ENCODE results near the gene CSNK2A3.

The CSNK2A3 gene

DNA sequence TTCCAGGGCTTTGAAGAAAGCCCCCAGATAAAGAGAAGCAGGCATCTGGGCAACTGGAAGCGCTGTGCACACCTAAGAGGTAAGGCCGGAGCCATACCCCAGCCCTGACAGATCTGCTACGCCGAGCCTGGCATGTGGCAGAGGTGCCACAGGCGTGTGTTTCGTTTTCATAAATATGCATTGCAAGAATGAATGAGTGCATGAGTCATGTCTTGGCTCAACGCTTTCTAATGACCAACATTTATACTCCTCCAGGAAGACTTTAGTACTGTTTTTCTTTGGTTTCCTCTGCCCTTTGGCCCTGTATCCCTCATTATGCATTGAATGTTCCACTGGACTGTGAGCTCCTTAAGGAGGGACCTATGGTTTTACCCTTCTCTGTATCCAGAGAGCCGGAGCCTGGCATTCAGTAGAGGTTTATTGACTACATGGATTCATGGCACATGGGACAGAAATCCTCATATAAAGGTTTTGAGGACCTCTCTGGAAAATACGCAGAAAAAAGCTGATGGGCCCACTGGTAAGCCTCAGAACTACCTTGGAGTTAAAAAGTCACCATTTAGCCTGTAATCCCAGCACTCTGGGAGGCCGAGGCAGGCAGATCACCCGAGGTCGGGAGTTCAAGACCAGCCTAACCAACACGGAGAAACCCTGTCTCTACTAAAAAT, 38.9 kb upstream of the CSNK2A3 start:
- TF ChIP-seq, protein P1, sequence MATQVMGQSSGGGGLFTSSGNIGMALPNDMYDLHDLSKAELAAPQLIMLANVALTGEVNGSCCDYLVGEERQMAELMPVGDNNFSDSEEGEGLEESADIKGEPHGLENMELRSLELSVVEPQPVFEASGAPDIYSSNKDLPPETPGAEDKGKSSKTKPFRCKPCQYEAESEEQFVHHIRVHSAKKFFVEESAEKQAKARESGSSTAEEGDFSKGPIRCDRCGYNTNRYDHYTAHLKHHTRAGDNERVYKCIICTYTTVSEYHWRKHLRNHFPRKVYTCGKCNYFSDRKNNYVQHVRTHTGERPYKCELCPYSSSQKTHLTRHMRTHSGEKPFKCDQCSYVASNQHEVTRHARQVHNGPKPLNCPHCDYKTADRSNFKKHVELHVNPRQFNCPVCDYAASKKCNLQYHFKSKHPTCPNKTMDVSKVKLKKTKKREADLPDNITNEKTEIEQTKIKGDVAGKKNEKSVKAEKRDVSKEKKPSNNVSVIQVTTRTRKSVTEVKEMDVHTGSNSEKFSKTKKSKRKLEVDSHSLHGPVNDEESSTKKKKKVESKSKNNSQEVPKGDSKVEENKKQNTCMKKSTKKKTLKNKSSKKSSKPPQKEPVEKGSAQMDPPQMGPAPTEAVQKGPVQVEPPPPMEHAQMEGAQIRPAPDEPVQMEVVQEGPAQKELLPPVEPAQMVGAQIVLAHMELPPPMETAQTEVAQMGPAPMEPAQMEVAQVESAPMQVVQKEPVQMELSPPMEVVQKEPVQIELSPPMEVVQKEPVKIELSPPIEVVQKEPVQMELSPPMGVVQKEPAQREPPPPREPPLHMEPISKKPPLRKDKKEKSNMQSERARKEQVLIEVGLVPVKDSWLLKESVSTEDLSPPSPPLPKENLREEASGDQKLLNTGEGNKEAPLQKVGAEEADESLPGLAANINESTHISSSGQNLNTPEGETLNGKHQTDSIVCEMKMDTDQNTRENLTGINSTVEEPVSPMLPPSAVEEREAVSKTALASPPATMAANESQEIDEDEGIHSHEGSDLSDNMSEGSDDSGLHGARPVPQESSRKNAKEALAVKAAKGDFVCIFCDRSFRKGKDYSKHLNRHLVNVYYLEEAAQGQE (IDR thresholded peaks at IDR 0.05; ENCODE audit: insufficient read depth in 1 of 2, low read depth in 2 of 2, low read length in 2 of 2) = peak in 1 of 2 experiments; percentile 26; a peak in 1 of 4 replicates
- peak; percentile 48; the same call in 1 of the 2 replicates for TF ChIP-seq SIN3A (IDR thresholded peaks at IDR 0.05; ENCODE audit: borderline replicate concordance, insufficient read depth, low read length)
- no peak for TF ChIP-seq TAF1 (IDR thresholded peaks at IDR 0.05; ENCODE audit: borderline replicate concordance, insufficient read depth, low read length)

DNA sequence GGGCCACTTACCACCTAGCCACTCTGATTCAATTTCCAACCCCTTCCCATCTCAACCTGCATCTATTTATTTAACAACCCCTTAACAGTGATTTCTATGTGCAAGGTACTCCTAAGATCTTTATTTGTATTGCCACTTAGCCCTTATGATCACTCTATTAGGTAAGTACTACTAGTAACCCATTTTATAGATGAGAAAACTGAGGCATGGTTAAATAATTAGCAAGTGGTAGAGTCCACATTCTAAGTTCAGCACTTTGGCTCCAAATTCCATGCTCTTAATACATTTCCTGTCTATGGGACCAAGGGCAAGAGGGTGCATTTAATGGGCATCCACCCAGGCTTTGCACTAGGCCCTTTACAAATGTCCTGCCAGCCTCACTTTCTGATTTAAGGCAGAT, 38.1 kb upstream of the CSNK2A3 start:
- TF ChIP-seq POLR2AphosphoS5 (IDR thresholded peaks at IDR 0.05; ENCODE audit: low read depth, low read length) (no peak), TAF1 (IDR thresholded peaks at IDR 0.05; ENCODE audit: borderline replicate concordance, insufficient read depth, low read length) (no peak), SIN3A (IDR thresholded peaks at IDR 0.05; ENCODE audit: borderline replicate concordance, insufficient read depth, low read length) (no peak)

DNA sequence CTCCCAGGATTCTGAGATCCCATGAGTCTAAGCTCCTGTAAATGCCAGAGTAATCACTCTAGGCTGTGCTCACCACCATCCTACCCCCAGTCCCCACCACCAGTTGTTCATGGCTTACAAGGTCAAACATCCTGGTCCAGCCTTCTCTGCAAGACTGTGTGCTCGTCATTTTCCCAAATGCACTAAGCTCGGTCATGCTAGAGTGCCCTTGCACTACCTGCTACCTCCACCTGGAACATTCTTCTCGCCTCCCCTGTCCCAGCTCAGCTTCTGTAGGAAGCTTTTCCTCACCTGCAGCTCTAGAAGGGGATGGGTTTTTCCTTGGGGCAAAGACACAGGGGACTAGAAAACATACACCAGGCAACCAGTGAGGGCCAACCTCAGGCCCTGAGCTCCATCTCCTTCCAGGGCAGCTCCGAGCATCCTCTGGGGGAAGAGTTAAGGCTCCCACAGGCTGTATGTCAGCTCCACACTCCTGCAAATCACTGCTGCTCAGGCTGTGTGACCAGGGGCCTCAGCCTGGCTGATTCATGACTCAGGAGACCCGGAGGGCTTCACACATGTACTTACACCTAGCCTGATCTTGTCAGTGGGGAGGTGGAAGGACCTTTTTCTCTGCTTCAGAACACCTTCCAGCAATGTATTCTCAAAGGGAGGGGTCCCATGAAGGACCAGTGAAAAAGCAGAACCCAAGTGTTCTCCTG, 37.2 kb upstream of the CSNK2A3 start:
- TF ChIP-seq POLR2AphosphoS5 (IDR thresholded peaks at IDR 0.05; ENCODE audit: low read depth, low read length) (no peak), FOXP2 (optimal IDR thresholded peaks at IDR 0.05; ENCODE audit: borderline replicate concordance, extremely low read depth, extremely low read length, insufficient read depth) (no peak), TAF1 (IDR thresholded peaks at IDR 0.05; ENCODE audit: borderline replicate concordance, insufficient read depth, low read length) (no peak), SIN3A (IDR thresholded peaks at IDR 0.05; ENCODE audit: borderline replicate concordance, insufficient read depth, low read length) (no peak)
- TF ChIP-seq, protein P1 (IDR thresholded peaks at IDR 0.05; ENCODE audit: insufficient read depth in 1 of 2, low read depth in 2 of 2, low read length in 2 of 2) = no peak

DNA sequence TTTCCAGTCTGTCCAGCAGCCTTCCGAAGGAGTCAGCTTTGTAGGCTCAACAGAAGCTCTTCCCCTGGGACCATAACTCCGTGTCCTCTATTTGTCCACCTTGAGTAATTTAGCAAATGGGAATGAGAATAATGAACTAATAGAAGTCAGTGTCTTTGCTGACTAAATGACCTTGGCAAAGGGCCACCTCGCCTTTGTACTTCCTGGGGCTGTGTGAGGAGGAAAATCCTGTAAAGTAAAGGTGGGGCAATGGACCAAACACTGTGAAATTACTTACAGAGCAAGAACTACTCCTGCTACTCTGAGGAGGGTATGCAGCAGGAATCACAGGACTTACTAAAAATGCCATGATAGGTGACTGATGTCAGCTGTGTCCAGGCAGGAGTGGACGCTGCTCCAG, 36.2 kb upstream of the CSNK2A3 start:
- TF ChIP-seq FOXP2 (optimal IDR thresholded peaks at IDR 0.05; ENCODE audit: borderline replicate concordance, extremely low read depth, extremely low read length, insufficient read depth) = no peak
- TF ChIP-seq, protein P1 (IDR thresholded peaks at IDR 0.05; ENCODE audit: insufficient read depth in 1 of 2, low read depth in 2 of 2, low read length in 2 of 2) = no peak
- TF ChIP-seq POLR2AphosphoS5 (IDR thresholded peaks at IDR 0.05; ENCODE audit: low read depth, low read length) = no peak
- TF ChIP-seq TAF1 (IDR thresholded peaks at IDR 0.05; ENCODE audit: borderline replicate concordance, insufficient read depth, low read length) = no peak
- no peak for TF ChIP-seq SIN3A (IDR thresholded peaks at IDR 0.05; ENCODE audit: borderline replicate concordance, insufficient read depth, low read length)

DNA sequence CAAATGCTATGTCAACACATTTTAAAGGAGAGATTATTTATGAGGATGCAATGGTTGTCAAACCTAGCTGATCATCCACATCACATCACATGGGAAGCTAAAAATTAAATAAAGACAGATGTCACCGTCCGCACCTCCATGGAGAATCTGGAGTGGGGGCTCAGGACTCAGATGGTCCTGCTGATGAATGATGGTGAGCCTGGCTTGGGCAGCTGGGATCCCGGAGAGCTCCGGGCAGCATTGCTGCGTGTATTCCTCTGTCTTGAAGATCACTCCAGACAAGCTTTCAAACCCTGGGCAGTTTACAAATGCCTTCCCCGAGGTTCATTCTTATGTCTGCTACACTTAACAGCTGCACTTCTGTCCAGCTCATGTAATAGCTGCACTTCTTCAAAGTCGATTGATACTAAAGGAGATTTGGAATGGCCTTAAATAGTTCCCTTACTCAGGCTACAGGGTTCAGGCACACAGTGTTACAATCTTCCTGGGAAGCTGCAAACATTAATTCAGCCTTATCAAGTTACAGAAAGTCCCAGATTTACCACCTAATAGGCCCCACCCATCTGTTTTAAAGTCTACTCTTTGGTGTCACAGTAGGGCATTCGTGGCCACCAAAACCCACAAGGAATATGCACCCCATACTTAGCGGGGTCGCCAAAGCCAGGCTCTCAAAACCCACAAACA, 34.7 kb upstream of the CSNK2A3 start:
- TF ChIP-seq POLR2AphosphoS5 (IDR thresholded peaks at IDR 0.05; ENCODE audit: low read depth, low read length) (no peak), TAF1 (IDR thresholded peaks at IDR 0.05; ENCODE audit: borderline replicate concordance, insufficient read depth, low read length) (no peak), SIN3A (IDR thresholded peaks at IDR 0.05; ENCODE audit: borderline replicate concordance, insufficient read depth, low read length) (no peak), FOXP2 (optimal IDR thresholded peaks at IDR 0.05; ENCODE audit: borderline replicate concordance, extremely low read depth, extremely low read length, insufficient read depth) (no peak)
- TF ChIP-seq, protein P1 (IDR thresholded peaks at IDR 0.05; ENCODE audit: insufficient read depth in 1 of 2, low read depth in 2 of 2, low read length in 2 of 2) = no peak
